ENCODE measurements around the gene PNCK.

PNCK gene

GRCh38 chrX:153625271-153626024, 48.2 kb downstream of the PNCK start:
- CTCF ChIA-PET = interaction anchor here (1.5 kb wide), 1 partner anchor 10 kb away, joined by 4 read pairs; no protein-coding TSS in a partner anchor
- no peak overlapping the region for H3K4me3 ChIP-seq (ENCODE audit: low read depth, low read length)
- no peak for DNase-seq (ENCODE audit: low read depth, low spot score)
- TF ChIP-seq CTCF (IDR thresholded peaks at IDR 0.05; ENCODE audit: insufficient read depth, low read length, missing control alignments) = no peak
- POLR2A ChIA-PET = no interaction called here

GRCh38 chrX:153624196-153625091, 49.2 kb downstream of the PNCK start:
- no peak overlapping the region for H3K4me3 ChIP-seq (ENCODE audit: low read depth, low read length)
- ChIA-PET POLR2A (no interaction called here), CTCF (no interaction called here)
- no peak for DNase-seq (ENCODE audit: low read depth, low spot score)
- TF ChIP-seq CTCF (IDR thresholded peaks at IDR 0.05; ENCODE audit: insufficient read depth, low read length, missing control alignments) = no peak

- H3K4me3 ChIP-seq (ENCODE audit: low read depth, low read length) = no peak overlapping the region
- DNase-seq (ENCODE audit: low read depth, low spot score) = no peak
- TF ChIP-seq CTCF (IDR thresholded peaks at IDR 0.05; ENCODE audit: insufficient read depth, low read length, missing control alignments) = no peak
- ChIA-PET CTCF (no interaction called here), POLR2A (no interaction called here)
These were observed 50.1 kb downstream of the PNCK start for GRCh38 chrX:153623310-153624029.

- no peak overlapping the region for H3K4me3 ChIP-seq (ENCODE audit: low read depth, low read length)
- no peak for DNase-seq (ENCODE audit: low read depth, low spot score)
- no peak for TF ChIP-seq CTCF (IDR thresholded peaks at IDR 0.05; ENCODE audit: insufficient read depth, low read length, missing control alignments)
- POLR2A ChIA-PET = no interaction called here
- CTCF ChIA-PET = no interaction called here
These were observed 50.8 kb downstream of the PNCK start for GRCh38 chrX:153622661-153623309.

GRCh38 chrX:153621949-153622598, 51.5 kb downstream of the PNCK start:
- CTCF ChIA-PET = no interaction called here
- POLR2A ChIA-PET = no interaction called here
- TF ChIP-seq CTCF (IDR thresholded peaks at IDR 0.05; ENCODE audit: insufficient read depth, low read length, missing control alignments) = no peak
- DNase-seq (ENCODE audit: low read depth, low spot score) = no peak
- no peak overlapping the region for H3K4me3 ChIP-seq (ENCODE audit: low read depth, low read length)

All from AG04449 (cell line).